HL-60/S4 treated with phorbol 12-myristate 13-acetate at 8.2 ng/mL for 4 days and 3 days (cell line): ENCODE results near the gene APAF1.
"Not testable (repeated sequence)": the region's sequence is repeated elsewhere in the genome, so short reads cannot be mapped to it uniquely, and the experiment has no call there.

Source experiments
- in situ Hi-C: fragments of 300-500 bp; cut with MboI; formaldehyde crosslinking; loops from 2 replicates; pipeline ENCODE4 v1.15.0; 2022; ENCODE audit warnings: low sequenced_read_pairs

Gene APAF1

DNA sequence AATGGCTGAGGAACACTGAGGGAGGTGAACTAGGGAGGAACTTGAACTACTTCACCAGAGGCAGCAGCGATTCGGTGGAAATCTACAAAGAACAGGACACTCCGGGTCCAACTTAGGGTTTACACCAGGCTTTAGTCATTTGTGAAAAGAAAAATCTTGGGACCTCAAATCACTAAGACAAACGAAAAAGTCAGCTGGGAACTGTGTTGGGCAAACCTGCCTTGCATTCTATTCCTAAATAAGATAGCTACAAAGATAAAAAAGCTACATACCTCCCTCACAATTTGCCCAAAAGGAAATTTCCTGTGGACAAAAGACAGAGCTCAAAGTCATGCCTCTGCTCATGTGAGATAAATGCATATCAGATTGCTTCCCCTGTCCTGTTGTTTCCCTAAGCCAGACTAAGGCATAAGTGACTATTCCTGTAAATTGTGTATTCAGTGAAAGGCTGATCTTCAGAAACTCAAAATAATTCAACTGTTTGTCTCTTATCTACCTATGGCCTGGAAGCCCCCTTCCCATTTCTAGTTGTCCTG is 106.6 kb downstream of the APAF1 start:
- in situ Hi-C loops = no loop called here

- in situ Hi-C loops = no loop called here
Measured at GRCh38 chr12:98752726-98753125, 107.6 kb downstream of the APAF1 start.

GRCh38 chr12:98754095-98754494 is 109.0 kb downstream of the APAF1 start:
- in situ Hi-C loops = no loop called here

- in situ Hi-C loops = not testable (repeated sequence)
Measured at GRCh38 chr12:98755855-98756254, 110.8 kb downstream of the APAF1 start.

GRCh38 chr12:98757455-98757854 is 112.4 kb downstream of the APAF1 start:
- in situ Hi-C loops = no loop called here

DNA sequence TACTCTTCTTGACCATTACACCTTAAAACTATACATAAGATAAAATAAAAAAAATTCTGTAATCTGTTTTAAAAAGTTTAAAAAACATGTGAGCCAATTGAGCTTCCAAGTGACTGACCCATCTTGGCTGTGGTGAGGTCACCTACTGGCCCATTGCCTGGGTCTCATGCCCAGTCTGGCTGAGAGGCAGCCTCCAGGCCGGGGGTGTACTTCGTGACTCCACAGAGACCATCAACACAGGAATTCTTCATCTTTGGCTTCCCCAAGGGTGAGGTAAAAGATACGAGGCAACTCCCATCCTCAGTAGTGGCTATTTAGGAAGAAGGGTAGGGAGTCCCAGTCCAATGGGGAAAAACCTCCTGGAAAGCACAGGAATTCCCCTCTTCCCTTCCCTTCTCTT is 113.2 kb downstream of the APAF1 start:
- in situ Hi-C loops = no loop called here

- in situ Hi-C loops = no loop called here
Measured at GRCh38 chr12:98763656-98764055, 118.6 kb downstream of the APAF1 start.

DNA sequence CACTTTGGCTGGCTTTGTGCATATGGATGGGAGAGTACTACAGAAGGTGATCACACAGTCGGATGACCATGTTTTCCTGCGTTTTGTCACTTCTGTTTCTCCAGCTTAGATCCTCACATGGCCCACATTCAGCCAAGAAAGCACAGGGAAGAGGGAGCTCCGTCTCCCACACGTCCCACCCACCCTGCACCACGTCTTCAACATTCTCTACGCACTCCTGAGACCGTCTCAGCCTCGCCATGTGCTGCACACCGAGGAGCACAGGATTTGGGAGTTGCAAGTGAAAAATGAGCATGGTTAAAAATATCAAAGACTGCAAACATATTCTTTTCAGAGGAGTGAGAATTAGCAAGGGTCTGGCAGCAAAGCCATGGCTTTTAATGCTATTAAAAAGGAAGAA is 122.2 kb downstream of the APAF1 start:
- in situ Hi-C loops = no loop called here

- in situ Hi-C loops = no loop called here
Measured at GRCh38 chr12:98769068-98769467, 124.0 kb downstream of the APAF1 start.

- in situ Hi-C loops = no loop called here
Measured at GRCh38 chr12:98770230-98770629, 125.1 kb downstream of the APAF1 start.

- in situ Hi-C loops = no loop called here
Measured at GRCh38 chr12:98771811-98772752, 127.0 kb downstream of the APAF1 start.

- in situ Hi-C loops = no loop called here
Measured at GRCh38 chr12:98772818-98773217, 127.7 kb downstream of the APAF1 start.

DNA sequence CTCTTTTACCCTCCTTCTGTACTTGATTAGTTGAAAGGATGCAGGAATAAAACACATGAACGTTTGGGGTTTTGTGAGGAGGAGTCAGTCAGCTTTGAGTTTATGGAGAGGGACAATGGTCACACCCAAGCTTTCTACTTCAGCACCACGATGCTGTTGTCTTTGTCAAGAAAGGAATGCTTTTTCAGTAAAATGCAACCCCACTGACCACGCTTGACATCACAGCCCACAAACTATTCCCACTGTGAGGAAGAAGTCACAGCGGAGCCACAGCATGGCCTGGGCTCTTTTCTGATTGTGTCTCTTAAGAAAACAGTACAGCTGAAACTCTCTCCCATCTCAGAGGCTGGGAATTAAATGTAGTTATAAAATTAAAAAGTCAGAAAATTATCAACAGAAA is 135.2 kb downstream of the APAF1 start:
- in situ Hi-C loops = no loop called here

- in situ Hi-C loops = no loop called here
Measured at GRCh38 chr12:98783420-98783819, 138.3 kb downstream of the APAF1 start.
